Raji (cell line): Measurements from ENCODE around the gene ADPRM.

Experiments
- POLR2A ChIP-seq: IDR thresholded peaks from 2 replicates; pipeline ENCODE4 v1.6.1; 2011; ENCODE audit warnings: low read depth, low read length, control low read depth; ENCODE audit not compliant: insufficient read depth

The ADPRM gene

GRCh38 chr17:10681866-10682446 is 15.4 kb upstream of the ADPRM start:
- TF ChIP-seq POLR2A = no peak

DNA sequence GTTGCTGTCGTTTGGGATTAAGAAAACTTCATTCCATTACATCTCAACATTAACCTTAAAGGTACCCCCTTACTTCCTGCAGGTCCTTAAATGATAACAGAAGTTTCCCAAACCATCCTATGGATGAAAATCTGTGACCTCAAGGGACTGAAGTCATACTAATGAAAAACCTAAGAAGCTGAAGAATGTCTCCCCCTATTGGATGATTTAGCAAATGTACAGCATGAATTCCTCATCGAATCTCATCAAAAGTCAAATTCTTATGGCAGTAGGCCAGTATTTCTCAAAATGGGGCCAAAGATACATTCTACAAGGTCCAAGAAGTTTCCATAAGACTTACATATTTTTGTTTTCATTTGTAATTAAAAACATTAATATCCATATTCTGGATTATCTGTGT is 13.5 kb upstream of the ADPRM start:
- TF ChIP-seq POLR2A = no peak

GRCh38 chr17:10687499-10687898 is 9.9 kb upstream of the ADPRM start:
- no peak for TF ChIP-seq POLR2A

GRCh38 chr17:10698096-10698818 is 863 bp downstream of the ADPRM start:
- TF ChIP-seq POLR2A = no peak

DNA sequence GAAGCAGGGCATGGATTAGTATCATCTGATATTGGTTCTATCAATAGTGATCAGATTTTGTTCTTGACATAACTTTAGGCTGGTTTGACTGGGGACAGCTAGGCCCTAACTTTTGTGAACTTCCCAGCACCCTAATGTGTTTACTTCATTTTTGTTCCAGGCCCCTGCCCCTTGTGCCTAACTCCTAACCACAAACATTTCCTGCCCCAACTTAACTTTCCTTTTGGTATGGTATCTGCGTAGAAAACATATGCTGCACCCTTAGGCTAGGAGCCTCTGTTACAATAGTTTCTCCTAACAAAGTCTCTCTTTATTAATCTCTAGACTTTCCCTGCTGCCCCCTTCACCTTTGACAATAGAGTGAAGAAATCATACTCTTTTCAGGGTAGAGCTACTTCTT is 2.5 kb downstream of the ADPRM start:
- TF ChIP-seq POLR2A = no peak

- TF ChIP-seq POLR2A = no peak
Measured at GRCh38 chr17:10702574-10702973, 5.2 kb downstream of the ADPRM start.

GRCh38 chr17:10705727-10706126 is 8.3 kb downstream of the ADPRM start:
- no peak for TF ChIP-seq POLR2A

DNA sequence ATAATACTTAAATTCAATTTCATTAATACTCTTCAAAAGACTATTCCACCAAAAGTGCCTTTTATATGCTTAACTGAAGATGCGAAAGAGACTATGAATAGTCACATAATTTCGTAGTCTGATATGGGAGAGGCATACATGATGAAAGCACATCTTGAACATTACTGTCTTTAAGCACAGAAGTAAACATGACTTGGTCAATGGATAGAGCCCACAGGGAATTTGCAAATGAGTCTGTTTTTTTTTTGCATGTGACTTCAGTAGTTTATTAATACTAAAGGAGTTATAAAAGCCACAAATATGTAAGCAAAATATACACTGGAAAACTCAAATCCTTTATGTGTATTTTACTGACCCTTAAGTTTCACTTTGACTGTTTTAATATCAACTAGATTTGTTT is 15.9 kb downstream of the ADPRM start:
- TF ChIP-seq POLR2A = no peak

DNA sequence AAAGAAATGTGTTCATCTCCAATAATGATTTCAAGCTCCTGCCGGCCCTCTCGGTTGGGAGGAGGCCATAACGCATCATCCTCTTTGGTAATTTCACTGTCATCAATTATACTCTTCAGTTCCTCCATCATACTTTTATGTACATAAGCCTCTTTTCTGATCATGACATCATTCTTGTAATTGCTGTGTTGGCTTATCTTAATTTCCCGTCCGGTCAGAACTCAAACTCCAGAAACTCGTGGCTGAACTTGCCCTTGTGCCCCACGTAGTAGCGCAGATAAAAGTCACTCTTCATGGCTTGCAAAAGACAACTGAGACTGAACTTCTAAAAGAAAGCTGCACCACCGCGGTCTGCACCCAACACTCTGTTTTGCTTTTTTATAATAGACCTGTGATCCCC is 18.8 kb downstream of the ADPRM start:
- no peak for TF ChIP-seq POLR2A

DNA sequence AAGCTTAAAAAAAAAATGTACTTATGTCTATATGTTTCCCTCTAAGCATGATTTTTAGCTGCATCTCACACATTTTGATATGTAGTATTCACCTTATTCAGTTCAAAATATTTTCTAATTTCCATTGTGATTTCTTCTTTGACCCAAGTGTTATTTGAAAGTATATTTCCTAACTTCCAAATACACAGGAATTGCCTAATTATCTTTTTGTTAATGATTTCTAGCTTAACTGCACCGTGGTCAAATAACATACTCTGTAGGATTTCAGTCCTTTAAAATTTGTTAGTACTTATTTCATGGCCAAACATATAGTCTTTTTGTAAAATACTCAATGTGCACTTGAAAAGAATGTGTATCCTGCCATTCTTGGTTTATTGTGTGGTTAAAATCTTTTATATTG is 21.2 kb downstream of the ADPRM start:
- TF ChIP-seq POLR2A = no peak

- no peak for TF ChIP-seq POLR2A
Measured at GRCh38 chr17:10724546-10725195, 27.3 kb downstream of the ADPRM start.

- TF ChIP-seq POLR2A = no peak
Measured at GRCh38 chr17:10725262-10725661, 27.9 kb downstream of the ADPRM start.

GRCh38 chr17:10726196-10726595 is 28.8 kb downstream of the ADPRM start:
- TF ChIP-seq POLR2A = no peak

DNA sequence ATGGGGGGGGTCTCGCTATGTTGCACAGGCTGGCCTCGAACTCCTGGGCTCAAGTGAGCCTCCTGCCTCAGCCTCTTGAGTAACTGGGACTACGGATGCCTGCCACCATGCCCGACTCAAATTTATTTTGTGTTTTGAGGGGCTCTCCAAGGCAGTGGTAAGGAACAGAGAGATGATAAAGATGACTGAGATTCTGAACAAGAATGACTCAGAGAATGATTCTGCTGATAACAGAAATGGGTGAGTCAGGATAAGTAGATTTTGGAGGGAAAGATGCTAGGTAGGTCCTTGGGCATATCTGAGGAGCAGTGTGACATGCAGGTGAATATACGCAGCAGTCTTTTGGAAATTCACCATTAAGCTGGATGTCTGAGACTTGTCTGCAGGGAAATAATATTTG is 29.8 kb downstream of the ADPRM start:
- TF ChIP-seq POLR2A = no peak

DNA sequence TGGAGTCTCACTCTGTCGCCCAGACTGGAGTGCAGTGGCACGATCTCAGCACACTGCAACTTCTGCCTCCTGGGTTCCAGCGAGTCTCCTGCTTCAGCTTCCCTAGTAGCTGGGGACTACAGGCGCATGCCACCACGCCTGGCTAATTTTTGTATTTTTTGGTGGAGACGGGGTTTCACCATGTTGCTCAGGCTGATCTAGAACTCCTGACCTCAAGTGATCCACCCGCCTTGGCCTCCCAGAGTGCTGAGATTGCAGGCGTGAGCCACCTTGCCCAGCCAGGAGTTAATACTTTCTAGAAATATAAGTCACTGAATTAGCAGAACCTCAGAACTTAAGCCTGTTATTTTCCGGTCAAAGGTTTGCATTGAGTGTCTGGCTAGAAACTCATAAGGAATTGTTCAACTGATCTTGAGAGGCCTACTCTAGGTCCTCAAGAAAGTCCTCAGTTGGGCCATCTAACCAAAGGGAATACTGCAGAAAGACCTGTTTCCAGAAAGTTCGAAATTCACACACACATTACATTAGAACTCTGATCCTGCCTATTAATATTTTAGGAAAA is 31.0 kb downstream of the ADPRM start:
- TF ChIP-seq POLR2A = no peak

- TF ChIP-seq POLR2A = no peak
Measured at GRCh38 chr17:10729334-10730193, 32.2 kb downstream of the ADPRM start, which contains the start of gene TMEM220. TMEM220 (minus strand) TSS chr17:10730023; CDS start chr17:10729851, 172 bp downstream.

DNA sequence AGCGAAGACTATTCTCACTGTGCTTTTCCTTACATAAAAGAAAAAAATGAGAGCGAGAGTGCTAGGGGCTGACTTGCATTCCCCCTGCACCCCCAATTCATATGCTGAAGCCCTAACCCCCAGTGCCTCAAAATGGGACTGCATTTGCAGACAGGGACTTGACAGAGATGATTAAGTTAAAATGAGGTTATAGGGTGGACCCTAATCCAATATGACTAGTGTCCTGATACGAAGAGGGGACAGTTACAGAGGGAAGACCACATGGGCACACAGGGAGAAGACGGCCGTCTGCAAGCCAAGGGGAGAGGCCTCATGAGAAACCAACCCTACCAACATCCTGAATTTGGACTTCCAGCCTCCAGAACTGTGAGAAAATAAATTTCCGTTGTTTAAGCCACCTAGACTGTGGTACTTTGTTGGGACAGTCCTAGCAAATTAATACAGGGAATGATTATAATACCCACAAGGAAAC is 34.0 kb downstream of the ADPRM start:
- TF ChIP-seq POLR2A = no peak
